Skeletal muscle satellite cell (primary cell): ENCODE measurements around the gene MAML3.

Experiments used
- H3K27me3 ChIP-seq: 2 replicates; pipeline ENCODE4 v1.7.0; 2013; ENCODE audit warnings: low read length; ENCODE audit not compliant: control insufficient read depth, insufficient read depth
- H3K36me3 ChIP-seq: 2 replicates; pipeline ENCODE4 v1.7.0; 2013; ENCODE audit warnings: mild to moderate bottlenecking, control low read depth, low read length; ENCODE audit not compliant: insufficient read depth
- H3K4me1 ChIP-seq: 2 replicates; pipeline ENCODE4 v1.7.0; 2013; ENCODE audit warnings: low read length; ENCODE audit not compliant: control insufficient read depth, insufficient read depth
- H3K4me2 ChIP-seq: 2 replicates; pipeline ENCODE4 v1.7.0; 2013; ENCODE audit warnings: mild to moderate bottlenecking, low read length
- H3K4me3 ChIP-seq: 2 replicates; pipeline ENCODE4 v1.7.0; 2013; ENCODE audit warnings: low read length
- H3K9ac ChIP-seq: 2 replicates; pipeline ENCODE4 v1.7.0; 2013; ENCODE audit warnings: mild to moderate bottlenecking, low read depth, low read length, moderate library complexity
- H3K9me3 ChIP-seq: replicated peaks from 2 replicates; pipeline ENCODE4 v1.7.0; 2013; ENCODE audit warnings: mild to moderate bottlenecking, control low read depth, low read length

MAML3 gene

DNA sequence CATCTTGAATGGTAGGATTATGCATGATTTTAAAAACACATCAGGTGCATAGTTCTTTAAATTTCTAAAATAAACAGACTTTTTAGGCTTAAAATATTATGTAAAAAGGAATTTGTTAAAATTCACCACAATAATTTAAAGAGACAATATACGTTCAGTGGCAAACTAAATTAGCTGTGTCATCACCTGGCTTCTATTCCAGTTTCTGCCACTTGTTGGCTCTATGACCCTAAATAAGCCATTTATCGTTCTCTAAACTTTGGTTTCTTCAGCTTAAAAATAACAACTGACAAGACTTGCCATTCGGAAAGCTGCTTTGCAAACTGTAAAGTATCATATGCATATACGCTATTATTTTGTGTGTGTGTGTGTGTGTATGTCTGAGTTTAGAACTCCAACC is 347.1 kb downstream of the MAML3 start:
- H3K4me1 ChIP-seq, result no peaks in the 10 kb centered on the region
- no peaks in the 10 kb centered on the region for H3K36me3 ChIP-seq
- no peaks in the 10 kb centered on the region for H3K9me3 ChIP-seq
- H3K9ac ChIP-seq, result no peak overlapping the region
- H3K4me2 ChIP-seq, result no peak overlapping the region
- H3K4me3 ChIP-seq, result no peak overlapping the region
- peaks cover under 1% of the 10 kb centered on the region for H3K27me3 ChIP-seq

DNA sequence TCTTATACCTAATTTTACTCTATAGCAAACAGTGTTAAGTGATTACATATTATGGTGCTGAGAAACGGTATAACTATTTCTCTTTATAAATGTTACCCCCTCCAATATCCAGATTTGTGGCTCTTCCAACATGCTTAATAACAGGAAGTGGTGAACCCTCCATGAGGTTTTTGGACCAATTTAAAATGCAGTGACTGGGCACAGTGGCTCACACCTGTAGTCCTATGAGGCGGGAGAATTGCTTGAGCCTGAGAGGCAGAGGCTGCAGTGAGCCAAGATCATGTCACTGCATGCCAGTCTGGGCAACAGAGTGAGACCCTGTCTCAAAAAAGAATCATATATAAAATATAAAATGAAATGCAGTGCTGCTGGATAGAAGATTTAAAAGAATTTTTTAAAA is 351.1 kb downstream of the MAML3 start:
- no peaks in the 10 kb centered on the region for H3K9me3 ChIP-seq
- H3K27me3 ChIP-seq, result peaks cover 11% of the 10 kb centered on the region
- no peaks in the 10 kb centered on the region for H3K4me1 ChIP-seq
- no peak overlapping the region for H3K4me2 ChIP-seq
- H3K4me3 ChIP-seq, result no peak overlapping the region
- H3K9ac ChIP-seq, result no peak overlapping the region
- H3K36me3 ChIP-seq, result no peaks in the 10 kb centered on the region

DNA sequence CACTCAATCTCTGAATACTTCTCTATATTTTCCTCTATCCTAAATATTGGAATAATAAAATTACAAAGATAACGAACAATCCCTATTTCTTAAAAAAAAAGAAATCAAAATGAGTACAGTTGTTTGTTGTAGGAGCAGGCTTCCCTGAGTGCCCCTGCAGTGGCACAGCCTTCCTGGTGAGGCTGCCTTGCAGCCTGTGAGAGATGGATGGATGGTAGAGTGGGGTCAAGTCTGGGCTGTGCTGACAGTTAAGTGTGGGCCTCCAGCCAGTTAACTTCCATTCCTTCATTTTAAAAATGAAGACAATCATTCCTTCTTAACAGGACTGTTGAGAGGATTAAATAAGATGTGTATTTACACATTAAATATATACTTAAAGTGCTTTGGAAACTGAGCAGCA is 351.5 kb downstream of the MAML3 start:
- no peak overlapping the region for H3K4me2 ChIP-seq
- H3K27me3 ChIP-seq, result peaks cover 11% of the 10 kb centered on the region
- H3K36me3 ChIP-seq, result no peaks in the 10 kb centered on the region
- H3K4me3 ChIP-seq, result no peak overlapping the region
- no peaks in the 10 kb centered on the region for H3K9me3 ChIP-seq
- no peak overlapping the region for H3K9ac ChIP-seq
- no peaks in the 10 kb centered on the region for H3K4me1 ChIP-seq

DNA sequence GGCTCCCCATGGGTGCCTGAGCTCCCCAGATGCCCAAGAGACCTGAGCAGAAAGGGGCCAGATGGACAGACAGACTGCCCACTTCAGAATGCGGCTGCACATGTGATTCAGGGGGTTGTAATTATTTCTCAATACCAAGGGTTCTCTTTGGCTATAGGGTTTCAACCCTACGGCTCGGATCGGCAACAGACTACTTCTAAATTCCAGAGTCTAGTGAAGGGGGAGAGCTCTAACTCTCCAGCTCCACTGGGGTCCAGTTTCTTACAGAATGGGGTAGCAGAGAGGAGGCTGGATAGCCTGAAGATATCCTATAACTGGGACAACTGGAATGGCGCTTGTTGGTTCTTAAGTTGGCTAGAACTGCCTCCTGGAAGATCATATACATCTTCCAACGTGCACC is 352.1 kb downstream of the MAML3 start:
- H3K9ac ChIP-seq, result no peak overlapping the region
- peaks cover 11% of the 10 kb centered on the region for H3K27me3 ChIP-seq
- H3K4me3 ChIP-seq, result no peak overlapping the region
- H3K9me3 ChIP-seq, result no peaks in the 10 kb centered on the region
- H3K4me1 ChIP-seq, result no peaks in the 10 kb centered on the region
- no peaks in the 10 kb centered on the region for H3K36me3 ChIP-seq
- H3K4me2 ChIP-seq, result no peak overlapping the region

DNA sequence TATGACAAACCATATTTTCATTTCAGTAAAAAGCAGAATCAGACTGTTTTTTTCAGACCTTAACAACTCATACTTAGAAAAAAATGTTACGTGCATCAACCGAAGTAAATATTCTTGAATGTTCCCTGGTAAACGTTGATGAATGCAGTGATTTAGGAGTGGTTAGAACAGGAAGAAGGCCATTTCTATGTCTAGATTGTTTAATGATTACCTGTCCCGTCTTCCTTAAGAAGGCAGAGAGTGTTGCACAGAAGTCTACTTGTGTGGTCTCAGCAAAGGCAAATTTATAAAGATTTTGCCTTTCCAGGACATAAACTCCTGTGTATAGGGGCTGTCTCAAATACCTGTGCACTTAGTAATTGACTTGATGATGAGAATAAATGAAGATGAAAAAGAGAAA is 353.9 kb downstream of the MAML3 start:
- Histone ChIP-seq H3K36me3 (no peaks in the 10 kb centered on the region), H3K4me3 (no peak overlapping the region), H3K9ac (no peak overlapping the region), H3K4me2 (no peak overlapping the region), H3K27me3 (peaks cover 11% of the 10 kb centered on the region), H3K4me1 (no peaks in the 10 kb centered on the region), H3K9me3 (no peaks in the 10 kb centered on the region)

DNA sequence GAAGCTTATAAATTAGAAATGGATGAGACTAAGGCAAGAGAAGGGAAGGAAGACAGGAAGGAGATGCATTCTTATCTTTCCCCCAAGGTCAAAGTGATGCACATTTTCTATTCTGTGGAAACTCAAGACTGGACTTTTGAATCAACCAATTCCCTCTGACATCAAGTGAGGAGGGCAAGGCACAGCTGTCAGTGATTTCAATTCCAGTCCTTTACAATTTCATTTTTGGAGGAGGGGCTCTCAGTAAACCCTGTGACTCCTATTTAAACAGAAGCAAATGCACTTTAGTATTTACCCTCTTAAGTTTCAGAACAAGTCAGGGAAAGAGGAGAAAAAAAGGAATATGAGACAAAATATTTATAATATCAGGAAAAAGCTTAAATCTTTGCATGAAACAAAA is 354.4 kb downstream of the MAML3 start:
- H3K36me3 ChIP-seq, result no peaks in the 10 kb centered on the region
- no peak overlapping the region for H3K4me3 ChIP-seq
- no peaks in the 10 kb centered on the region for H3K9me3 ChIP-seq
- H3K27me3 ChIP-seq, result peaks cover 13% of the 10 kb centered on the region
- no peak overlapping the region for H3K9ac ChIP-seq
- H3K4me1 ChIP-seq, result no peaks in the 10 kb centered on the region
- no peak overlapping the region for H3K4me2 ChIP-seq

DNA sequence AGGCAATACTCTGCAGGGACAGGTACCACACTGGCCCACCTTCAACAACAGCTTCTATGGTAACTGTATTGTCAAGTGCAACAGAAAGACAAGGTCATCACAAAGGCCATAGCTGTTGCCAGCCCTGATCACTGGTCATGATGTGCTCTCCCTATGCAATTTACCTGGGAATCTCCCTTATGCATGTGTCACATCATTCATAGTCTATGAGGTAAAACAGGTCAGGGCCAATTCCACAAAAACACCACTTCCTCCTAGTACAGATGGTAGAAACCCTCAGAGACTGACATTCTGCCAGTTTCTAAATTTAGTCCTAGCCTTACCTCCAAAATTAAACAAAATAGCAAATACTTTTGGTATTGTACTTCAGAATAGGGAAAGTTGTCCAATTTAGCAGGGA is 355.5 kb downstream of the MAML3 start:
- Histone ChIP-seq H3K4me2 (no peak overlapping the region), H3K4me3 (no peak overlapping the region), H3K9me3 (no peaks in the 10 kb centered on the region), H3K4me1 (no peaks in the 10 kb centered on the region), H3K36me3 (no peaks in the 10 kb centered on the region), H3K9ac (no peak overlapping the region), H3K27me3 (peaks cover 17% of the 10 kb centered on the region)

DNA sequence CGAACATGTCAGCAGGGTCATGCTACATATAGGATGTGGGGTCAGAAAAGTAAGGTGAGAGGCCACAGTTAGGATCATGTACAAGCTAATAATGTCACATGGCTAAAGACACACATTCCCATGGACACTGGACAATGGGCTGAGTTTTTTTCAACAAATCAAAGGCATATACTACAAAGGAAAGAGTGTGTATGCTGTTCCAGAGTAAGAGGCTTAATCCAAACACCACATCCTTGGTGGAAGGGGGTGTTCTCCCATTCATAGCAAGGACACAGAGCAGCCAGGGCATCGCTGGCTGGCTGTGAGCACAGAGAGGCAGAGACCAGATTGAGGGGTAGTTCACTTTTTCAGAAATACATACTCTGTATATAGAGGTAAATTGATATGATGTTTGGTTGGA is 356.7 kb downstream of the MAML3 start:
- Histone ChIP-seq H3K9me3 (no peaks in the 10 kb centered on the region), H3K4me1 (no peaks in the 10 kb centered on the region), H3K27me3 (peaks cover 20% of the 10 kb centered on the region), H3K4me2 (no peak overlapping the region), H3K4me3 (no peak overlapping the region), H3K36me3 (no peaks in the 10 kb centered on the region), H3K9ac (no peak overlapping the region)

DNA sequence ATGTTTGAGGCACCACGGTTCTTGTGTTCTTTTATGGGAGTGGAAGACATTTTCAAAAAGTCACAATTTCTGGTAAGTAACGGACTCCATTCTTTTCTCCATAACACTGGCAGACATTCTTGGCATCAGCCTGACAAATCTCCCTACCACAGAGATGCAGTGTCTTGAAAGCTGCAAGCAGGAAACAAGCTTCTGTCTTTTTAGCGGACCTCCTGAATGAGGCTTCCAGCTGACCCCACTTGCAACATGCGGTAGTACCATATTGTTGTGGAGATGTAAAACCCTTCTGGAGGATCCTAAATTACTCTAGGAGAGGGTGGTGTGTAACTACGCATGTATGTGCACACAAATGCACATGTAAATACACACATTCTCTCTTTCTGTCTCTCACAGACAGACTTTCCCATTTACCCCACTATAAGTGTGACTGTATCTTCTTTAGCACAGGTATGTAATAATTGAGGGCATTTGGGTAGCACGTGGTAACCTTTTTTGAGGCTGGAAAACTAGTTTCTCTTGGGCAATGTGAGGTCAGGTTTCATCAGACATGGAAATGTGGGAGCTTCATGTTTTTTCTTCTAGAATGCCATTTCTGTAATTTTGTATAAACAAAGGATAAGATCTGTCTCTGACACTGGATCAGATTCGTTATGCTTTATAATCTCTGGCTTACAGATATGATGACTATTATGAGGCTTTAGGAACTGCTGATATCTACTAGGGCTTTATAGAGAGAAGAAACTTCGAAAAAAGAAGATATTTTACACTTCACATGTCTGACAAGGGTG is 358.3 kb downstream of the MAML3 start:
- Histone ChIP-seq H3K9me3 (no peaks in the 10 kb centered on the region), H3K4me1 (no peaks in the 10 kb centered on the region), H3K4me2 (no peak overlapping the region), H3K27me3 (peaks cover 21% of the 10 kb centered on the region), H3K36me3 (no peaks in the 10 kb centered on the region), H3K4me3 (no peak overlapping the region), H3K9ac (no peak overlapping the region)

DNA sequence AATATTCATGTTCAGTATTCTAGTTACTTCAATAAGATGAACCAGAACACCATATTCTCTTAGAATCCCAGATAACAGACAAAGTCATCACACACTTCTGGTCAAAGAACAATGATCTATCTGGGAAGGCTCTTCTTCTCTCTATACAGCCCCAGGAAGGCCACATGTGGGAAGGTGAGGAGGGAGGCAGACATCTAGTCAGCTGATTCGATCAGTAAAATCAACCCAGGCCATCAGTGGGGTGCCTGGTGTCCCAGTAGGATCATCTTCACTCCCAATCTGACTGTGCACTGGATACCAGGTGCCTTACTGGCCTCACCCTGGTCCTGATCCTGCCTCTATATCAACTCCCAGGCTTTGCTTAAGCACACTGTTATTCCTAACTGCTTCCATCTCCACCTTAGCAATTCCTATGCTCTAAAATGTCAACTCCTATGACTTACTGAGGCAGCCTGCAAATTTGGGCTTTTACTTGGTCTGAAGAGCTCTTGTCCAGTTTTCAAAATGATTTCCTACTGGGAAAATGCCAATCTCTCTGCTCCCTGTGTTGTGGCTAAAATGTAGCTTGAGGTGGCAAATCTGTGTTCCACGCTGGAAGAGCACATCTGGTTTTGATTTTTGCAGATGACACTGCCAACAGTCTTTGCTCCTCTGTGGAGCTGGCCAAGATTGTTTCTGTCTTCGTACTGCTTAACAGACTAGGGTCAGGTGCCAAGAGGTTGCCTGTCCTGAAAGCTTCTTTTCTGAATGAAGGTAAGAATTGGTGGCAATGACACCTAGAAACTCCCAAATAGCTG is 359.6 kb downstream of the MAML3 start:
- Histone ChIP-seq H3K4me2 (no peak overlapping the region), H3K27me3 (peaks cover 13% of the 10 kb centered on the region), H3K4me1 (no peaks in the 10 kb centered on the region), H3K36me3 (no peaks in the 10 kb centered on the region), H3K9ac (no peak overlapping the region), H3K9me3 (no peaks in the 10 kb centered on the region), H3K4me3 (no peak overlapping the region)

DNA sequence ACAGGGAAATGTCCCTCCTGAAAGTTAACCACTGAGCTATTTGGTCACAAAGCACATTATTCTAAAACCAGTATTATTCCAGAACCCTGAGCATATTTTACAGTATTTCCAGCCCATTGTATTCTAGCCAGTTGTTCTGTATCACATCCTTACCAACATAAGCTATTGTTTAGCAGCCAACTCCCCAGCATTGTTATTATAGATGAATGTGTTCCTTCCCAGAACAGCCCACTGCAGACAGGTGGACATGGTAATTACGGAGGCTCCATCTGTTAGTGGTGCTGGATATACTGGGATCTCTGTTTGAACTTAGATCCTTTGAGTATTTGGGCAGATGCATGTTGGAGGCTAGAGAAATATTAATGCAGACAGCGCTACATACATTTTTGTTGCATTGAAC is 362.3 kb downstream of the MAML3 start:
- no peaks in the 10 kb centered on the region for H3K36me3 ChIP-seq
- H3K4me1 ChIP-seq, result no peaks in the 10 kb centered on the region
- peaks cover 18% of the 10 kb centered on the region for H3K27me3 ChIP-seq
- no peaks in the 10 kb centered on the region for H3K9me3 ChIP-seq
- no peak overlapping the region for H3K4me2 ChIP-seq
- no peak overlapping the region for H3K9ac ChIP-seq
- no peak overlapping the region for H3K4me3 ChIP-seq

DNA sequence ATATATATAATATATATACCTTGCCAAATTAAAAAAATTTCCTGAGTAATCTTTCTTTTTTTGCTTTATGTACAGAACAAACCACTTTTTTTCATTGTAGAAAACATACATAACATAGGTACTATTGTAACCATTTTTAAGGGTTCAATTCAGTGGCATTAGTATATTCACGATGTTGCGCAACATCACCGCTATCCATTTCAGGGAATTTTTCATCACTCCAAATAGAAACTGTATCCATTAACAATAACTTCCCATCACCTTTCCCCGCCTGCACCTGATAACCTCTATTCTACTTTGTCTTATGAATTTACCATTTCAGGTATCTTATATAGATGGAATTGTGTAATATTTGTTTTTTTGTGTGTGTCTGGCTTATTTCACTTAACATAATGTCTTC is 363.7 kb downstream of the MAML3 start:
- no peaks in the 10 kb centered on the region for H3K9me3 ChIP-seq
- H3K4me1 ChIP-seq, result no peaks in the 10 kb centered on the region
- no peak overlapping the region for H3K4me3 ChIP-seq
- no peak overlapping the region for H3K4me2 ChIP-seq
- H3K27me3 ChIP-seq, result peaks cover 18% of the 10 kb centered on the region
- no peak overlapping the region for H3K9ac ChIP-seq
- H3K36me3 ChIP-seq, result no peaks in the 10 kb centered on the region
